KMS-11 (cell line): ENCODE measurements around the gene TRMT112.

Experiments
- H2AFZ ChIP-seq: fragments of 200-600 bp; sonication (generic); 2 replicates; pipeline ENCODE4 v1.6.1; 2016; ENCODE audit warnings: antibody characterized with exemption, mixed run types, low read depth
- H3K27ac ChIP-seq: fragments of 200-600 bp; sonication (generic); 2 replicates; pipeline ENCODE4 v1.6.1; 2016; ENCODE audit warnings: mild to moderate bottlenecking, mixed run types
- H3K27me3 ChIP-seq: fragments of 200-600 bp; sonication (generic); 2 replicates; pipeline ENCODE4 v1.6.1; 2017; ENCODE audit warnings: mild to moderate bottlenecking, low read depth, mixed run types, moderate library complexity; ENCODE audit not compliant: insufficient read depth
- H3K36me3 ChIP-seq: fragments of 200-600 bp; sonication (generic); 2 replicates; pipeline ENCODE4 v1.6.1; 2017; ENCODE audit warnings: mild to moderate bottlenecking, mixed run types; ENCODE audit not compliant: insufficient read depth
- H3K4me1 ChIP-seq: fragments of 200-600 bp; sonication (generic); 2 replicates; pipeline ENCODE4 v1.6.1; 2016; ENCODE audit warnings: mild to moderate bottlenecking, low read depth, mixed run types; ENCODE audit not compliant: poor library complexity, severe bottlenecking
- H3K4me2 ChIP-seq: fragments of 200-600 bp; sonication (generic); 2 replicates; pipeline ENCODE4 v1.7.0; 2016; ENCODE audit warnings: mild to moderate bottlenecking, mixed run types
- H3K4me3 ChIP-seq: fragments of 200-600 bp; sonication (generic); IDR thresholded peaks from 2 replicates; pipeline ENCODE4 v1.6.1; 2017; ENCODE audit warnings: low read depth, low read length, mixed read lengths; ENCODE audit not compliant: insufficient read depth
- H3K79me2 ChIP-seq: fragments of 200-600 bp; sonication (generic); 2 replicates; pipeline ENCODE4 v1.6.1; 2016; ENCODE audit warnings: low read depth, mixed run types; ENCODE audit not compliant: insufficient read depth
- H3K9ac ChIP-seq: fragments of 200-600 bp; sonication (generic); 2 replicates; pipeline ENCODE4 v1.6.1; 2016; ENCODE audit warnings: mild to moderate bottlenecking, mixed run types
- H4K20me1 ChIP-seq: fragments of 200-600 bp; sonication (generic); 2 replicates; pipeline ENCODE4 v1.6.1; 2016; ENCODE audit warnings: mild to moderate bottlenecking, mixed run types; ENCODE audit not compliant: insufficient read depth
- TF ChIP-seq, protein P1 (sequence below): fragments of 200-600 bp; sonication (generic); conservative IDR thresholded peaks from 2 replicates; pipeline ENCODE4 v1.6.1; 2017; ENCODE audit warnings: low read depth, mild to moderate bottlenecking, antibody characterized with exemption, low read length, moderate library complexity, mixed read lengths

The TRMT112 gene

DNA sequence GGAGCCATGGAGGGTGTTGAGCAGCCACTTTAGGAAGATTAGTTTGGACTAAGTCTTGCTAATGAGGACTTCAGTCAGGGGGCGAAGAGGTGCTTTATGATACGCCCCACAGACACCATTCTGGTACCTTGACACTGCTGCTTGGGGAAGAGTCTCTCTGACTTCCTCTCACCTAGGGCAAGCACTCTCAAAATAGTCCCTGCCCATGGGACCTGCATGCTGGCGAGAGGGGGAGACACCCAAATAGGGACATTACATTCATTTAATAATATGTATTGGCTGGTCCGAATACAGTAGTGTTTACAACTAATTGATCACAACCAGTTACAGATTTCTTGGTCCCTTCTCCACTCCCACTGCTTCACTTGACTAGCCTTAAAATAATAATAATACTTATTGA lies 21.6 kb downstream of the TRMT112 start:
- TF ChIP-seq, protein P1, sequence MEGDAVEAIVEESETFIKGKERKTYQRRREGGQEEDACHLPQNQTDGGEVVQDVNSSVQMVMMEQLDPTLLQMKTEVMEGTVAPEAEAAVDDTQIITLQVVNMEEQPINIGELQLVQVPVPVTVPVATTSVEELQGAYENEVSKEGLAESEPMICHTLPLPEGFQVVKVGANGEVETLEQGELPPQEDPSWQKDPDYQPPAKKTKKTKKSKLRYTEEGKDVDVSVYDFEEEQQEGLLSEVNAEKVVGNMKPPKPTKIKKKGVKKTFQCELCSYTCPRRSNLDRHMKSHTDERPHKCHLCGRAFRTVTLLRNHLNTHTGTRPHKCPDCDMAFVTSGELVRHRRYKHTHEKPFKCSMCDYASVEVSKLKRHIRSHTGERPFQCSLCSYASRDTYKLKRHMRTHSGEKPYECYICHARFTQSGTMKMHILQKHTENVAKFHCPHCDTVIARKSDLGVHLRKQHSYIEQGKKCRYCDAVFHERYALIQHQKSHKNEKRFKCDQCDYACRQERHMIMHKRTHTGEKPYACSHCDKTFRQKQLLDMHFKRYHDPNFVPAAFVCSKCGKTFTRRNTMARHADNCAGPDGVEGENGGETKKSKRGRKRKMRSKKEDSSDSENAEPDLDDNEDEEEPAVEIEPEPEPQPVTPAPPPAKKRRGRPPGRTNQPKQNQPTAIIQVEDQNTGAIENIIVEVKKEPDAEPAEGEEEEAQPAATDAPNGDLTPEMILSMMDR = no peak
- H3K27me3 ChIP-seq = peaks cover 13% of the 10 kb centered on the region
- H3K36me3 ChIP-seq = no peaks in the 10 kb centered on the region
- no peaks in the 10 kb centered on the region for H4K20me1 ChIP-seq
- H2AFZ ChIP-seq = no peak overlapping the region
- H3K4me3 ChIP-seq = no peak overlapping the region
- no peak overlapping the region for H3K4me2 ChIP-seq
- no peak overlapping the region for H3K27ac ChIP-seq
- H3K79me2 ChIP-seq = no peaks in the 10 kb centered on the region
- peaks cover 2% of the 10 kb centered on the region for H3K4me1 ChIP-seq
- no peak overlapping the region for H3K9ac ChIP-seq

GRCh38 chr11:64294774-64295173 lies 22.6 kb downstream of the TRMT112 start:
- Histone ChIP-seq H2AFZ (no peak overlapping the region), H3K27me3 (peaks cover 4% of the 10 kb centered on the region; the same call in 1 of the 2 replicates), H3K4me2 (no peak overlapping the region), H4K20me1 (no peaks in the 10 kb centered on the region), H3K4me1 (no peaks in the 10 kb centered on the region), H3K36me3 (no peaks in the 10 kb centered on the region), H3K79me2 (no peaks in the 10 kb centered on the region), H3K9ac (no peak overlapping the region), H3K4me3 (no peak overlapping the region), H3K27ac (no peak overlapping the region)
- TF ChIP-seq, protein P1 = no peak

DNA sequence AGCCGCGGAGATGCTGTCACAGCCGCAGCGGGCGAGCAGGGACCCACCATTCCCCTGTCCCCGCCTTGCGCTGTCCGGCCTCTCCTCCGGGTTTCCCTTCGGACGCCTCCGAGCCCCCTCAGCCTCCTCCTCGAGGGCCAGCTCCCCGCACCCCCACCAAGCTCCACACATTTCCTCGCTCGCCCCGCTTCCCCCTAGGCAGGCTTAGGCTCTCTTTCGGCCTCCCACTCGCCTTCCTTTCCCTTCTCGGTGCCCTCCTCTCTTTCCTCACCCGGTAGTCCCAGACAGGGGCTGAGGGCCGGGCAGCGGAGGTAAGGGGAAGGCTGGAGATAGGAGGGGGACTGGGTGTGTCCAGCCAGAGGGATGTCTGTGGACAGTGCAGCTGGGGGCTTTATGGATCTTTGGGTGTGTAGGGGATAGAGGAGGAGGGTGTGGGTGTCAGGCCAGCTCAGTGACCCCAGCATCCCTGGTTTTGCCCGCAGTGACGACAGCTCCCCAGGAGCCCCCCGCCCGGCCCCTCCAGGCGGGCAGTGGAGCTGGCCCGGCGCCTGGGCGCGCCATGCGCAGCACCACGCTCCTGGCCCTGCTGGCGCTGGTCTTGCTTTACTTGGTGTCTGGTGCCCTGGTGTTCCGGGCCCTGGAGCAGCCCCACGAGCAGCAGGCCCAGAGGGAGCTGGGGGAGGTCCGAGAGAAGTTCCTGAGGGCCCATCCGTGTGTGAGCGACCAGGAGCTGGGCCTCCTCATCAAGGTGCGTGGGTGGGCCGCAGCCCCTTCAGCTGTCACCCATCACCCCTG lies 24.7 kb downstream of the TRMT112 start:
- Histone ChIP-seq H4K20me1 (no peaks in the 10 kb centered on the region), H3K36me3 (no peaks in the 10 kb centered on the region), H2AFZ (no peak overlapping the region), H3K27ac (no peak overlapping the region), H3K27me3 (no peaks in the 10 kb centered on the region; the same call in 1 of the 2 replicates), H3K4me3 (no peak overlapping the region), H3K4me2 (no peak overlapping the region), H3K79me2 (no peaks in the 10 kb centered on the region), H3K9ac (no peak overlapping the region), H3K4me1 (no peaks in the 10 kb centered on the region)
- TF ChIP-seq, protein P1 = no peak

GRCh38 chr11:64291752-64292459 lies 25.5 kb downstream of the TRMT112 start:
- no peaks in the 10 kb centered on the region for H3K36me3 ChIP-seq
- H3K27me3 ChIP-seq = no peaks in the 10 kb centered on the region; the same call in 1 of the 2 replicates
- H3K27ac ChIP-seq = no peak overlapping the region
- no peaks in the 10 kb centered on the region for H4K20me1 ChIP-seq
- H3K4me3 ChIP-seq = no peak overlapping the region
- H3K9ac ChIP-seq = no peak overlapping the region
- H3K4me1 ChIP-seq = peaks cover 2% of the 10 kb centered on the region
- no peak overlapping the region for H3K4me2 ChIP-seq
- no peak overlapping the region for H2AFZ ChIP-seq
- TF ChIP-seq, protein P1 = no peak
- H3K79me2 ChIP-seq = no peaks in the 10 kb centered on the region
